ENCODE results near the gene RUVBL2.
"Not testable (repeated sequence)": the region's sequence is repeated elsewhere in the genome, so short reads cannot be mapped to it uniquely, and the experiment has no call there.

The RUVBL2 gene

DNA sequence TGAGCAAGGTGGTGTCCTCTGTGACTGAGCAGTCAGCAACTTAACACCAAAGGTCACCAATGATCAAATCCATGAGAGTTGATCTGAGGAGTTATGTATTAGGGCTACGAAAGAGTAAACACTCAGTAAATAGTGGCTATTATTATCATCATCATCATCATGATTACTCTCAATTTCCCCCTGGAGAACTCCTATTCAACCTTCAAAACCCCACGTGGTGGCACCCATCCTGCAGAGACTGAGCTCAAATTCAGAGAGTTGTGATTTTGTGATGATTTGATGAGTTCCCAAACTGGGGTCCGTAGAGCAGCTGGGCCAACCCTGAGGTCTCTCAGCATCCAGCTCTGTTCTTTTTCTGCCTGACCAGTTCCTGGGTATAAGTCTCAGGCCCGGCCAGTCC, 56.1 kb downstream of the RUVBL2 start:
- not testable (repeated sequence) for DNase-seq (ENCODE audit: low read depth)

GRCh38 chr19:49050376-49051033, 56.8 kb downstream of the RUVBL2 start:
- not testable (repeated sequence) for DNase-seq (ENCODE audit: low read depth)

DNA sequence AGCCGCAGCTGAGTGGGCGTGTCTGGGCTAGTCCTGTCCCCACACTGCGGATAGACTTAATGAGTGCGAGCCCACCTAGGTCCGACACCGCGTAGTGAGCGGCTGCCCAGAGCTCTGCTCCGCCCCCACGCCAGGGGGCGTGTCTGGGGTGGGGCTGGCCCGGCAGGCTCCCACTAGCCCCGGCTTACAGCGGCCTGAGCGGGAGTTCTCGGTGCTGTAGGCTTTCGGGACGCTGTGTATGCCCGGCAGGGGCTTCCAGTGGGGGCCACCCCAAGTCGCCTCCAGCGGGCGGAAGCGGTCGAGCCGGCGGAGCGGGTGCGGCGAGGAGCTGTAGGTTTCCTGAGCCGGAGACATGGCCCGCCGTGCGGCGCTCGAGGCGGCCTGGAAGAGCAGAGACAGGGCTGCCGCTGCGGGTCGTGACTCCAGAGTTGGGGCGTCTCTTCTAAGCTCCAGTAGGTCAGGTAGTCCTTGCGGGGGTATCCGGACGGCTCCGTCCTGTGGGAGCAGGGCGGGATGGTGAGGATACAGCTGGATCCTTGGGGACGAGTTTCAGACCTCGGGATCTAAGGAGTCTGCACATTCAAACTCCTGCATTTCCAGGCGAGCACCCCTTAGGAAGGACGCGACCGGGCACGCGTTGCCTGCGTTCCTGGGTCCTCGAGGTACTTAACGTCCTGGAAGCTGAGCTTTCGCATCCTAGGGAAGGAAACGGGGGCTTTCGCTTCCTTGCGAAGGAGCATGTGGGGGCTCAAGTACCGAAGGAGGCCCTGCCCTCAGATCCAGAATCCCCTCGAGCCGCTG, 62.6 kb downstream of the RUVBL2 start:
- peak; percentile 33 for DNase-seq (ENCODE audit: low read depth)

DNA sequence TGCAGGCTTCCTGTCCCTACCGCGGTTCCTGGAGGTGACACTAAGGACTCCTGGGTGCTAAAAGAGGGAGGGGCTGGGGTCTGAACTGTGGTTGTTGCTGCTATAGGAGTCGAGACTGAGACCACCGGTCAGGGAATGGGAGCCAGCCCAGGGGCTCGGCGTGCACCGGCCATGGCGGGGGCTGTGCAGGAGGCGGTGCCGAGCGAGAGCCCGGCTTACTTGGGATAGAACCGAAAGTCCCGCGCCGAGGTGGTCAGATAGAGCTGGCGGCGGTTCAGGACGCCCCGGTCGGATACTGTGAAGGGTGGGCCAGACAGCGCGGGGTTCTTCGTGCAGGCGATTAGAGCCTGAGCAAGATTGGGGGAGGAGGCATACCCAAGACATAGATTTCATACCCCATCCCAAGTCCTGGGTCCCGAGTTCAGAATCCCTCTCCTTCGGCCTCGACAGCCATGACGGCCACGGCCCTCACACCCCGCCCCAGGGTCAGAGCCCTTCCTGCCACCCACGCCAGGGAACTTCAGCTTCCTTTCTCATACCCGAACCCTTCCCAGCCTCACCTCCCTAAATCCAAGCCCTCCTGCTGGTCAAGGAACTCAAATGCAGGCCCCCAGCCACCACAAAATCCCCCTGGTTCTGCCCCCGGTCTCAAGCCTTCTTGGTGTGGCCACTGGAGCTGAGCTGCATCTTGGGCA, 63.4 kb downstream of the RUVBL2 start:
- DNase-seq (ENCODE audit: low read depth) = not testable (repeated sequence)

- DNase-seq (ENCODE audit: low read depth) = no peak
Measured at GRCh38 chr19:49057636-49058234, 64.0 kb downstream of the RUVBL2 start, which contains the start of gene CGB7. TSS of gene CGB7 (minus strand) at chr19:49057749. CDS start at chr19:49055375, 2,374 bp downstream.

GRCh38 chr19:49058562-49058961, 64.9 kb downstream of the RUVBL2 start:
- DNase-seq (ENCODE audit: low read depth) = no peak

- no peak for DNase-seq (ENCODE audit: low read depth)
Measured at GRCh38 chr19:49059053-49059452, 65.4 kb downstream of the RUVBL2 start.

GRCh38 chr19:49061000-49061399, 67.3 kb downstream of the RUVBL2 start:
- DNase-seq (ENCODE audit: low read depth) = no peak

- DNase-seq (ENCODE audit: low read depth) = no peak
Measured at GRCh38 chr19:49061445-49061844, 67.8 kb downstream of the RUVBL2 start.

DNA sequence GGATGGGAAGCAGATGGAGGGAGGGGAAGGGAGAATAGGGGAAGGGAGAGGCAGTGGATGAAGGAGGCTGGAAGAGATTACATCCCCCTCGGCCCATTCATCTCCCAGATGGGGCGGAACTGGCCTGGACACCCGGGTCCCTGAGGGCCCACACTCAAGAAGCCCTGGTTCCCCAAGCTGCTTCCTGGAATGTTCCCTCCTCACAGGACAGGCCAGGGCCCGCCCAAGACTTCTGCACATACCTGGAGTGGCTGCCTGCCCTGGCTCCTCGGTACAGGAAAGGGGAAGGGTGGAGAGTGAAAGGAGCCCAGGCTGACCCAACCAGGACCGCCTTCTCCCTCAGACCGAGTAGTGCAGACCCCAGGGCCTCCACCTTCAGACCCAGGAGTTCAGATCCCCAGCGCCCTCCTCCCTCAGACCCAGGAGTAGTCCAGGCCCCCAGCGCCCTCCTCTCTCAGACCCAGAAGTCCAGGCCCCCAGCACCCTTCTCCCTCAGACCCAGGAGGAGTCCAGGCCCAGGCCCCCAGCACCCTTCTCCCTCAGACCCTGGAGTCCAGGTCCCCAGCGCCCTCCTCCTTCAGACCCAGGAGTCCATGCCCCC, 70.4 kb downstream of the RUVBL2 start:
- DNase-seq (ENCODE audit: low read depth) = no peak

DNA sequence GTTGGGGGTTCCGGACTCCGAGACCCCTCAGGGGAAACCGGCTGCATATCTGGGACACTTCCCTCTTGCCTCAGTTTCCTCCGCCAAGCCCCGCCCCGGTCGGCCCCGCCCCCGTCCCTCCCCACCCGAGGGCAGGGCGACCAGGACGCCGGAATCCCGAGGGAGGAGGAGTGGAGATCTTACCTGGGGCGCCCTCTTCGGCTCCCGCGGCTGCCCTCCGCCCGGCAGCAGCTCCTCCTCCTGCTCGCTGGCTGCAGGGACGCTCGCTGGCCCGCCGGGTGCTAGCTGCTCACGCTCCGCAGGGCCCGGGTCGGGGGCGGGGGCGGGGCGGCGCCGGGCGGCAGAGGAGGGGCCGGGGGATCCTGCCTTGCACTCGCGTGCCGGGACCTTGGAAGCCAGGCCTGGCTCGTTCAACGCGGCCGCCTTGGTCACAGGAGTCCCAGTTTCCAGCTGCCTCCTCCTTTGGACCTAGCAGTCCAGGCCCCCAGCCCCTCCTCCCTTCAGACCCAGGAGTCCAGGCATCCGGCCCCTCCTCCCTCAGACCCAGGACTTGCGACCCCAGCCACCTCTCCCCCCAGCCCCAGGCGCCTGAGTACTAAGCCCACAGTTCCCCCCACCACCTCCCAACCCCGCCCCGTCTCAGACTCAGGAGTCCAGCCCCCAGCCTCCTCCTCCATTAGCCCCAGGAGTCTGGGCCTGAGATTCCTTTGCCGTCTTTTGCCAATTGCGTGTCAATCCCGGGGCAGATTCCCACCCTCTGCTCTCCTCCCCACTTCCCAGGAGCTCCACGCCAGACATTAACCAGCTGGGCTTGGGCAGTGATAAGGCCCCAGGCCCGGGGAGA, 71.3 kb downstream of the RUVBL2 start, which contains the start of gene NTF4:
Gene NTF4 (minus strand): TSS at position 51 of the 844 bp plus-strand sequence. CDS start 2,821 bp downstream, outside the sequence.
- no peak for DNase-seq (ENCODE audit: low read depth)
